GM19023 (cell line): Measurements from ENCODE around the gene CAMTA1.

Experiments used
- ATAC-seq: cut with Tn5 transposase; IDR thresholded peaks from one replicate; pipeline ENCODE4 v1.9.1; 2021; ENCODE audit warnings: mild to moderate bottlenecking, moderate library complexity; ENCODE audit not compliant: unreplicated experiment

CAMTA1 gene

GRCh38 chr1:7509598-7509997 is 724.3 kb downstream of the CAMTA1 start:
- ATAC-seq, result no peak

- no peak for ATAC-seq
Measured at GRCh38 chr1:7510389-7510931, 725.2 kb downstream of the CAMTA1 start.

- ATAC-seq, result no peak
Measured at GRCh38 chr1:7511381-7511780, 726.1 kb downstream of the CAMTA1 start.

GRCh38 chr1:7513081-7513480 is 727.8 kb downstream of the CAMTA1 start:
- ATAC-seq, result no peak

GRCh38 chr1:7515175-7515574 is 729.9 kb downstream of the CAMTA1 start:
- no peak for ATAC-seq

GRCh38 chr1:7515904-7516303 is 730.6 kb downstream of the CAMTA1 start:
- ATAC-seq, result no peak

- ATAC-seq, result no peak
Measured at GRCh38 chr1:7516341-7516740, 731.1 kb downstream of the CAMTA1 start.

GRCh38 chr1:7516929-7517328 is 731.7 kb downstream of the CAMTA1 start:
- no peak for ATAC-seq

- ATAC-seq, result no peak
Measured at GRCh38 chr1:7517611-7518330, 732.5 kb downstream of the CAMTA1 start.

- ATAC-seq, result no peak
Measured at GRCh38 chr1:7518411-7518810, 733.2 kb downstream of the CAMTA1 start.

GRCh38 chr1:7519181-7519860 is 734.1 kb downstream of the CAMTA1 start:
- no peak for ATAC-seq

GRCh38 chr1:7519861-7520395 is 734.7 kb downstream of the CAMTA1 start:
- no peak for ATAC-seq

GRCh38 chr1:7520496-7520895 is 735.2 kb downstream of the CAMTA1 start:
- ATAC-seq, result no peak

GRCh38 chr1:7524341-7525337 is 739.4 kb downstream of the CAMTA1 start:
- no peak for ATAC-seq

- no peak for ATAC-seq
Measured at GRCh38 chr1:7525338-7526063, 740.2 kb downstream of the CAMTA1 start.

GRCh38 chr1:7526196-7526866 is 741.1 kb downstream of the CAMTA1 start:
- no peak for ATAC-seq

GRCh38 chr1:7526867-7527732 is 741.8 kb downstream of the CAMTA1 start:
- ATAC-seq, result no peak

- ATAC-seq, result no peak
Measured at GRCh38 chr1:7527733-7528045, 742.4 kb downstream of the CAMTA1 start.
